Measurements from ENCODE around the gene OR5B2.
"Not testable (repeated sequence)": the region's sequence is repeated elsewhere in the genome, so short reads cannot be mapped to it uniquely, and the experiment has no call there.

OR5B2 gene

DNA sequence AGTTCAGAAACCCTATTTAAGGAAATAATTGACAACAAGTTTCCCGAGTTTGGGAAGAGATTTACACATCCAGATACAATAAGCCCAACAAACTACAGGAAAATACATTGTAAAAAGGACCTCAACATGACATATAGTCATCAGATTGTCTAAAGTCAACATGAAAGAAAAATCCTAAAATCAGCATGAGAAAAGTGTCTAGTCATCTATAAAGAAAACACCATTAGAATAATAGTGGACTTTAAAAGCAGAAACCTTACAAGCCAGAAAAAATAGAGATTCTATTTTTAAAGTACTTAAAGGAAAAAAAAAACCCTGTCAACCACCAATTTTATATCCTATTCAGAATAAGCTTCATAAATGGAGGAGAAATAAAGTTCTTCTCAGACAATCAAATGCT, 1.4 kb upstream of the OR5B2 start:
- Histone ChIP-seq H3K9me3 (no peaks in the 10 kb centered on the region), H3K4me3 (no peak overlapping the region), H3K4me1 (no peaks in the 10 kb centered on the region), H3K27me3 (no peaks in the 10 kb centered on the region), H3K9ac (no peak overlapping the region), H3K4me2 (no peak overlapping the region), H3K36me3 (no peaks in the 10 kb centered on the region), H3K27ac (no peak overlapping the region), H4K20me1 (no peaks in the 10 kb centered on the region)
- no peak for TF ChIP-seq Cebpa-rat (IDR thresholded peaks at IDR 0.05)

- TF ChIP-seq Cebpa-rat (IDR thresholded peaks at IDR 0.05): no peak
- no peak within 1 kb of the TSS for H3K27ac ChIP-seq
- H3K4me1 ChIP-seq: no peaks in the 10 kb centered on the region
- H3K36me3 ChIP-seq: no peaks in the 10 kb centered on the region
- H3K4me2 ChIP-seq: no peak within 1 kb of the TSS
- H3K9me3 ChIP-seq: peaks cover 14% of the 10 kb centered on the region
- H3K4me3 ChIP-seq: no peak within 1 kb of the TSS
- no peaks in the 10 kb centered on the region for H4K20me1 ChIP-seq
- no peak within 1 kb of the TSS for H3K9ac ChIP-seq
- H3K27me3 ChIP-seq: no peaks in the 10 kb centered on the region
Observed at GRCh38 chr11:58406774-58407173, 21.1 kb downstream of the OR5B2 start, which contains the start of gene OR5B3. TSS of gene OR5B3 (minus strand) at chr11:58406874. CDS start at chr11:58403409, 3,465 bp downstream.

DNA sequence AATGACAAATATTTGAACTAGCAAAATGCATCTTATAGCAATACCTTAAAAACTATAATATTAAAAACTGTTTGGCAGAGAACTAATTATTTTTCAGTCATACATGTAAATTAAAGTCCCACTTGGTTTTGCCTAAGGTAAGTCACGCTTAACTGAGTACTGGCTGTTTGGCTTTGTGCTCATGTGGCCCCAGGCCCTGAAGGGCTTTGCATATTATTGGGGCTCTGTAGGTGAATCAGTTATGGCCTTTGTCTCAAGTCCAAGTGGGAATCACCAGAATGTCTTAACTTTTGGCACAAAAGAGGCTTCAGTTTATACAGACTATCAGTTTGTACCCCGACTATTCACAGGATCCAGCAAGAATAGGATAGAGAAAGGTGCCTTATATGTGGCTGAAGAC, 28.3 kb downstream of the OR5B2 start:
- H3K4me1 ChIP-seq, H3K27me3 ChIP-seq, H3K4me3 ChIP-seq, H3K27ac ChIP-seq, H3K4me2 ChIP-seq, H4K20me1 ChIP-seq, H3K9ac ChIP-seq, H3K36me3 ChIP-seq: not testable (repeated sequence)
- peaks cover 15% of the 10 kb centered on the region for H3K9me3 ChIP-seq

DNA sequence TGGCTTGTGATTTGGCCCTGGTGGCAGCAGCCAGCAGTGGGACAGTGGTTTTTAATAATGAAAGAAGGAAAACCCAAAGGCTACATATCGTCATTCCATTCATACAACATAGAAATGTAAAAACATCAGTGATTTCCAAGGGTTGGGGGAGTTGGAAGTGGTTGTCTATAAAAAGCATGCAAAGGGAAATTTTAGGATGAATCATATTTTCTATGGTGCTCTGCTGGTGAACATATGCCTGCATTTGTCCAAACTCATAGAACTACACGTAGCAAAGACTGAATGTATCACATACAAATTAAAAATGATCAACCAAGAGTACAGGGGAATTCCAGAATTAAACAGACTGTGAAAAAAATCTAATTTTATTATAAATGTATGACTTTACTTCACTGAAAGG, 32.3 kb downstream of the OR5B2 start:
- Histone ChIP-seq H3K4me1 (no peaks in the 10 kb centered on the region), H3K9ac (no peak overlapping the region), H3K27ac (no peak overlapping the region), H3K36me3 (no peaks in the 10 kb centered on the region; the same call in 1 of the 2 replicates), H3K4me3 (no peak overlapping the region), H3K4me2 (no peak overlapping the region), H3K27me3 (no peaks in the 10 kb centered on the region), H3K9me3 (peaks cover 21% of the 10 kb centered on the region), H4K20me1 (no peaks in the 10 kb centered on the region)
- no peak for TF ChIP-seq Cebpa-rat (IDR thresholded peaks at IDR 0.05)

DNA sequence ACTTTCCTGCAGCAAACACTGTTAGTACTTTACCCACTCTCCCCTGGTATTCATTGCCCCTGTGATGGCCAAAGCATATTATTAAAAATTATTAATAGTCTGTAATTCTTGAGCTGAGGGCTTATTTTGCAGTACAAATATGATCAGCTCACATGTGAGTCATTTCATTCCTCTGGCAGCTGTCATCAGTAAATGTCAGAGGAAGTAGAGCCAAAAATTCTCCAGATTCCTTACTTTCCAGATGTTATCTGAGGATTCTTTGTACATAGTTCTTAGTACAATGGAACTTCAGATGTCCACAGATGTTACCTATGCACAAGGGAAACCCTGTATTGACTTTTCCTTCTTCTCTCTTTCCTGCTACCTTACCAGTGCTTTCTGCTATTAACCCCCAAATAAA, 33.7 kb downstream of the OR5B2 start:
- Histone ChIP-seq H3K27ac (no peak overlapping the region), H3K27me3 (no peaks in the 10 kb centered on the region), H4K20me1 (no peaks in the 10 kb centered on the region), H3K4me2 (no peak overlapping the region), H3K4me1 (no peaks in the 10 kb centered on the region), H3K36me3 (no peaks in the 10 kb centered on the region; the same call in 1 of the 2 replicates), H3K4me3 (no peak overlapping the region), H3K9me3 (peaks cover 21% of the 10 kb centered on the region), H3K9ac (no peak overlapping the region)
- TF ChIP-seq Cebpa-rat (IDR thresholded peaks at IDR 0.05): no peak

GRCh38 chr11:58392746-58393145, 35.2 kb downstream of the OR5B2 start:
- H3K27me3 ChIP-seq: no peaks in the 10 kb centered on the region
- no peaks in the 10 kb centered on the region for H3K4me1 ChIP-seq
- no peak overlapping the region for H3K27ac ChIP-seq
- no peak overlapping the region for H3K9ac ChIP-seq
- no peak overlapping the region for H3K4me3 ChIP-seq
- no peaks in the 10 kb centered on the region for H4K20me1 ChIP-seq
- H3K36me3 ChIP-seq: no peaks in the 10 kb centered on the region; the same call in 1 of the 2 replicates
- H3K9me3 ChIP-seq: peaks cover 21% of the 10 kb centered on the region
- H3K4me2 ChIP-seq: no peak overlapping the region
- no peak for TF ChIP-seq Cebpa-rat (IDR thresholded peaks at IDR 0.05)

DNA sequence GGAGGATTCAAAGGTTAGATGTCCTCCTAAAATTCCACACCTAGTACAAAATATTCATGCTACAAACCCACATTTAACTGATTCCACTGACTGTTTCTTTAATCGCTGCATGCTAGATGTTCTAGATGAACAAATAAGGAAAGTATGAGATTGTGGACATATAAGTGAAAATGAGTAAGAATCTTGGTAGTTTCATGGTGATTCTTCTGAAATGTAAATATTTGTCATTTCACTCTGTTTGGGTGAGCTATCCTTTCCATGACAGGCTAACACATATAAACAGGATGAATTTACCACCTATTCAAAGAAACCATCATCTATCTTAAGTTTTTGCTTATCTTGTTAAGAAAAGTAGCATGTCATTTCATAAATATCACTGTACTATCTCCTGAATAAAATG, 36.0 kb downstream of the OR5B2 start:
- Histone ChIP-seq H3K36me3 (no peaks in the 10 kb centered on the region; the same call in 1 of the 2 replicates), H3K4me2 (no peak overlapping the region), H3K9me3 (peaks cover 21% of the 10 kb centered on the region), H4K20me1 (no peaks in the 10 kb centered on the region), H3K4me1 (no peaks in the 10 kb centered on the region), H3K27me3 (no peaks in the 10 kb centered on the region), H3K4me3 (no peak overlapping the region), H3K27ac (no peak overlapping the region), H3K9ac (no peak overlapping the region)
- no peak for TF ChIP-seq Cebpa-rat (IDR thresholded peaks at IDR 0.05)

DNA sequence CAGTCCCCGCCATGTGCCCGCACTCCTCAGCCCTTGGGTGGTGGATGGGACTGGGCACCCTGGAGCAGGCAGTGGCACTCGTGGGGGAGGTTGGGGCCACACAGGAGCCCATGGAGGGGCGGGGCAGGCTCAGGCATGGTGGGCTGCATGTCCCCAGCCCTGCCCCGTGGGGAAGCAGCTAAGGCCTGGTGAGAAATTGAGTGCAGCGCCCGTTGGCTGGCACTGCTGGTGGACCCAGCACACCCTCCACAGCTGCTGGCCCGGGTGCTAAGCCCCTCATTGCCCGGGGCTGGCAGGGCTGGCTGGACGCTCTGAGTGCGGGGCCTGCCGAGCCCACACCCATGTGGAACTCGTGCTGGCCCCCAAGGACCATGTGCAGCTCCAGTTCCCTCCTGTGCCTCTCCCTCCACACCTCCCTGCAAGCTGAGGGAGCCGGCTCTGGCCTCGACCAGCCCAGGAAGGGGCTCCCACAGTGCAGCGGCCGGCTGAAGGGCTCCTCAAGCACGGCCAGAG, 37.3 kb downstream of the OR5B2 start:
- Histone ChIP-seq H3K27me3 (no peaks in the 10 kb centered on the region), H3K4me1 (no peaks in the 10 kb centered on the region), H3K4me3 (no peak overlapping the region), H3K9me3 (peaks cover 16% of the 10 kb centered on the region), H3K4me2 (no peak overlapping the region), H3K36me3 (no peaks in the 10 kb centered on the region; the same call in 1 of the 2 replicates), H3K9ac (no peak overlapping the region), H3K27ac (no peak overlapping the region), H4K20me1 (no peaks in the 10 kb centered on the region)
- no peak for TF ChIP-seq Cebpa-rat (IDR thresholded peaks at IDR 0.05)
